Breast epithelium (tissue), 4 donors: Measurements from ENCODE around the gene SCN5A. TPM values are rescaled to one million over a fixed set of nuclear protein-coding genes. Genes with fewer than 3 reads are reported as not detected.

Experiments used
- DNase-seq, 2 donors: peaks; one replicate each; pipeline ENCODE4 v3.0.0-alpha.2; 2019; ENCODE audit warnings: low spot score in 2 of 2
- H3K27ac ChIP-seq, 2 donors: fragments of 200-600 bp; sonication (generic) in 1 of 2; one replicate each; pipeline ENCODE4 v1.5.1; 2016 to 2019; ENCODE audit warnings: mild to moderate bottlenecking in 1 of 2
- H3K27me3 ChIP-seq, 2 donors: fragments of 200-600 bp; sonication (generic) in 1 of 2; one replicate each; pipeline versions ENCODE4 v1.5.1 to v1.6.0; 2017 to 2019; ENCODE audit warnings: control low read depth in 1 of 2, mild to moderate bottlenecking in 1 of 2
- H3K36me3 ChIP-seq: fragments of 200-600 bp; one replicate; pipeline ENCODE4 v1.5.1; 2019
- H3K4me1 ChIP-seq, 2 donors: fragments of 200-600 bp; sonication (generic); one replicate each; pipeline ENCODE4 v1.5.1; 2016 to 2019; ENCODE audit warnings: control low read depth in 1 of 2
- H3K4me3 ChIP-seq, 3 donors: fragments of 200-600 bp; sonication (generic); 1 replicate in 2 of 3; 2 replicates in 1 of 3; pipeline ENCODE4 v1.5.1; 2016 to 2019; ENCODE audit warnings: mild to moderate bottlenecking in 3 of 3, moderate library complexity in 2 of 3
- H3K9me3 ChIP-seq, 2 donors: fragments of 200-600 bp; sonication (generic) in 1 of 2; one replicate each; pipeline ENCODE4 v1.5.1; 2016 to 2019; ENCODE audit warnings: control low read depth in 1 of 2
- POLR2A ChIP-seq: fragments of 450-650 bp; IDR thresholded peaks from one replicate; pipeline ENCODE4 v1.6.1; 2016; ENCODE audit warnings: antibody characterized with exemption, mild to moderate bottlenecking, moderate library complexity
- POLR2AphosphoS5 ChIP-seq, 3 donors: sonication (generic); formaldehyde crosslinking; IDR thresholded peaks; one replicate each; pipeline ENCODE4 v1.6.1; 2017; ENCODE audit warnings: antibody characterized with exemption in 3 of 3
- intact Hi-C: fragments of 100-400 bp; cut with DNase I; formaldehyde crosslinking; loops from one replicate; pipeline ENCODE4 v1.15.1; 2023; ENCODE audit warnings: low total_unique reads
- total RNA-seq, 3 donors: library from RNA; depleted of rRNA; stranded (reverse); fragments of >200 nt; gene quantifications; one replicate each; pipeline ENCODE4 v1.1.0, GENCODE V29; 2016
- TF ChIP-seq, protein P1 (sequence below), 3 donors: fragments of 450-650 bp; IDR thresholded peaks; one replicate each; pipeline ENCODE4 v1.5.1; 2016 to 2017; ENCODE audit warnings: antibody characterized with exemption in 3 of 3, mild to moderate bottlenecking in 3 of 3, moderate library complexity in 3 of 3

Gene SCN5A
- total RNA-seq, 3 donors from 2014 or later: under 0.01 to 0.33 (median 0.29) TPM

DNA sequence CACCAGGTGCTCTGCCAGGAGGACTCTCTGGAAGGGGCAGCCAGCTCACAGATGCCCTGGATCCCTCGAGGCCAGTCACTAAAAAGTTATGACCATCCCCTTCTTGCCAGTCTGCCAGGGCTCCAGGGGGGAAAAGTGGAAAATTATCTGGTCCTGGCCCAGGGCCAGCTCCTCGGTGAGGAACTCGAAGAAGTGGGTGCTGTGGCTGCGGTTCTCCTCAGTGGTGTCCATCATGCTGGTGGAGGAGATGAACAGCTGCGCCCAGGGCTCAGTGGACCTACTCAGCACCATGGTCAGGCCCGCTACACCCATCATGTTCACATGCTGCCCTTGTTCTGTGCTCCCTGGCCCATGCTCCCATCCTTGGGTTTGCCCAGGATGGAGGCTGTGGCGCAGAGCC, 134.1 kb downstream of the SCN5A start:
- Histone ChIP-seq H3K9me3 (no peaks in the 10 kb centered on the region), H3K27ac (no peak overlapping the region), H3K27me3 (no peaks in the 10 kb centered on the region), H3K4me1 (no peaks in the 10 kb centered on the region), H3K36me3 (no peaks in the 10 kb centered on the region), H3K4me3 (no peak overlapping the region)
- TF ChIP-seq, protein P1, sequence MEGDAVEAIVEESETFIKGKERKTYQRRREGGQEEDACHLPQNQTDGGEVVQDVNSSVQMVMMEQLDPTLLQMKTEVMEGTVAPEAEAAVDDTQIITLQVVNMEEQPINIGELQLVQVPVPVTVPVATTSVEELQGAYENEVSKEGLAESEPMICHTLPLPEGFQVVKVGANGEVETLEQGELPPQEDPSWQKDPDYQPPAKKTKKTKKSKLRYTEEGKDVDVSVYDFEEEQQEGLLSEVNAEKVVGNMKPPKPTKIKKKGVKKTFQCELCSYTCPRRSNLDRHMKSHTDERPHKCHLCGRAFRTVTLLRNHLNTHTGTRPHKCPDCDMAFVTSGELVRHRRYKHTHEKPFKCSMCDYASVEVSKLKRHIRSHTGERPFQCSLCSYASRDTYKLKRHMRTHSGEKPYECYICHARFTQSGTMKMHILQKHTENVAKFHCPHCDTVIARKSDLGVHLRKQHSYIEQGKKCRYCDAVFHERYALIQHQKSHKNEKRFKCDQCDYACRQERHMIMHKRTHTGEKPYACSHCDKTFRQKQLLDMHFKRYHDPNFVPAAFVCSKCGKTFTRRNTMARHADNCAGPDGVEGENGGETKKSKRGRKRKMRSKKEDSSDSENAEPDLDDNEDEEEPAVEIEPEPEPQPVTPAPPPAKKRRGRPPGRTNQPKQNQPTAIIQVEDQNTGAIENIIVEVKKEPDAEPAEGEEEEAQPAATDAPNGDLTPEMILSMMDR (IDR thresholded peaks at IDR 0.05): no peak
- TF ChIP-seq POLR2A (no peak), POLR2AphosphoS5 (IDR thresholded peaks at IDR 0.05) (no peak)
- DNase-seq: no peak
- intact Hi-C loops: no loop called here

DNA sequence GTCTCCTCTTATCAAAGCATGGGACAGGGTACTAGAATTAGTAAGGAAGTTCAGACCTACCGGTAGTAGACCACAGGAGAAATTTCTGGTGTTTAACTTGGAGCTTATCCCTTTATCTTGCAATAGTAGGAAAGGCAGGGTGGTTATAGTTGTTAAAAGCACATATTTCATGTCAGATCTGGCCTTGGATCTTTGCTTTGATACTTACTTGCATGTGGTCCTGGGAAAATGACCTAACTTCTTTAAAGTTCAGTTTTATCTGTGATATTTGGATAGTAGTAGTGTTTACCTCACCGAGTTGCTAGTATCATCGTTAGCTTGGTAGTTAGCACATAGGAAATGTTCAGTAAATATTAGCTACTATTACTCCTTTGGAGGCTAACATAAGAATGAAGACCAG, 137.9 kb downstream of the SCN5A start:
- intact Hi-C loops: loop anchor here (2.0 kb wide), 1 partner anchor 19 kb away; no protein-coding TSS in a partner anchor
- TF ChIP-seq, protein P1 (IDR thresholded peaks at IDR 0.05): no peak
- TF ChIP-seq POLR2A: no peak
- TF ChIP-seq POLR2AphosphoS5 (IDR thresholded peaks at IDR 0.05): no peak
- Histone ChIP-seq H3K36me3 (no peaks in the 10 kb centered on the region), H3K9me3 (no peaks in the 10 kb centered on the region), H3K4me1 (no peaks in the 10 kb centered on the region), H3K4me3 (no peak overlapping the region), H3K27me3 (no peaks in the 10 kb centered on the region), H3K27ac (no peak overlapping the region)
- no peak for DNase-seq

DNA sequence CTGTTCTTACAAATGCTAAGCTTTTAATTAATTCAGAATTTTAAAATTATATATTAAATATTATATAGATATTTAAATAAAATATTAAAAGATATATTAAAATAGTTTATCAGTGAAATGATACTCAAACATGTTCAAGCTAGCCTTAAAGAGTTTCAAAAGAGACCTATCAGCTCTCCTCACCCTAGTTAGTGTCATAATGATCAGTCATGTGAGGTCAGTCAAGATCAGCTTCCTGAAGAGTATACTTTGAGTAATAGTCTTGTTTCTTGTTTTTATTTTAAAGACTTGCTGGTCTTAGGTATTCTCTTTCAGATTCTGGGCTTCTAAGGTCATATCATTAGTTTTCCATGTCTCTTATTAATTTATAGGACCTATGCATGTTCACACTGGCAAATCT, 138.9 kb downstream of the SCN5A start:
- Histone ChIP-seq H3K9me3 (no peaks in the 10 kb centered on the region), H3K4me3 (no peak overlapping the region), H3K27ac (no peak overlapping the region), H3K36me3 (no peaks in the 10 kb centered on the region), H3K4me1 (no peaks in the 10 kb centered on the region), H3K27me3 (no peaks in the 10 kb centered on the region)
- intact Hi-C loops: loop anchor here (2.0 kb wide), 1 partner anchor 18 kb away; no protein-coding TSS in a partner anchor
- no peak for DNase-seq
- no peak for TF ChIP-seq POLR2A
- no peak for TF ChIP-seq POLR2AphosphoS5 (IDR thresholded peaks at IDR 0.05)
- TF ChIP-seq, protein P1 (IDR thresholded peaks at IDR 0.05): no peak

DNA sequence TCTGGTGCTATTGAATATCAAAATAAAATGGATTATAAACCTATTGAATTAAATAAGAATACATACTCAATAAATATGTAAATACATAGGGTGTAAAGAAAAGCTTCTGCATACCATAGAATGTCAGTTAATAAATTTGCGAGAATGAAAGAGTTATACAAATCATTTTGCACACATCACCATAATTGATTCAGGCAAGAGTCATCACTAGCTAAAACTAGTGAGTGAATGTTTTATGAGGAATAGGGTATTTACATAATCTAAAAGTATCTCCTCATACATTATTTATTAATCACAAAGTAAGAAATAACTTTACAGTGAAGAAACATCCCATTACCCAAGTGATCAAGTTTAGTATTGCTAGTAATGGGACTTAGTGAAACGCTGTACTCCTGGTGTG, 139.8 kb downstream of the SCN5A start:
- TF ChIP-seq POLR2A: no peak
- no peak for TF ChIP-seq POLR2AphosphoS5 (IDR thresholded peaks at IDR 0.05)
- no peaks in the 10 kb centered on the region for H3K36me3 ChIP-seq
- DNase-seq: no peak
- no peak overlapping the region for H3K4me3 ChIP-seq
- intact Hi-C loops: loop anchor here (2.0 kb wide), 1 partner anchor 17 kb away; no protein-coding TSS in a partner anchor
- H3K27me3 ChIP-seq: no peaks in the 10 kb centered on the region
- no peaks in the 10 kb centered on the region for H3K4me1 ChIP-seq
- no peak overlapping the region for H3K27ac ChIP-seq
- no peaks in the 10 kb centered on the region for H3K9me3 ChIP-seq

DNA sequence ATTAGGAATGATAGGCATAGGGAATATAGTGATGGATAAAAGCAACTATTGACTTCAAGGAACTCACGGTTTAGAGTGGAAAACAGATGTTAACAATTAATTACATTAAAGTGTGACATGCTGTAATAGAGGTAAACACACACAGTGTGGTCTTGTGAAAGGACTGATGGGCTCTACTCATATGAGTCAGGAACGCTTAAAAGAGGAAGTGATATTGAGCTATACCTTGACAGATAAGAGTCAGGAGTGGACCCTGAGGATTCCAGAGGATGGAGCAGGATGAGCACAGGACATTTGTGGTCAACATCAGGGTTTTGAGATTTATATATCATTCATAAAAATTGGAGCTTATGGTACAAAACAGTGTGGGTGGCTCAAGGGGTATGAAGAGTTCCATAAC, 142.4 kb downstream of the SCN5A start:
- no peak overlapping the region for H3K4me3 ChIP-seq
- H3K27ac ChIP-seq: no peak overlapping the region
- H3K9me3 ChIP-seq: no peaks in the 10 kb centered on the region
- H3K36me3 ChIP-seq: no peaks in the 10 kb centered on the region
- no peak for DNase-seq
- intact Hi-C loops: no loop called here
- no peaks in the 10 kb centered on the region for H3K27me3 ChIP-seq
- TF ChIP-seq, protein P1 (IDR thresholded peaks at IDR 0.05): no peak
- TF ChIP-seq POLR2A (no peak), POLR2AphosphoS5 (IDR thresholded peaks at IDR 0.05) (no peak)
- H3K4me1 ChIP-seq: no peaks in the 10 kb centered on the region
